PC-3 (cell line): ENCODE data around the gene SMIM10.

Experiments
- CTCF ChIP-seq: fragments of 300-600 bp; sonication (generic); conservative IDR thresholded peaks from 2 replicates; pipeline ENCODE4 v1.5.1; 2017; ENCODE audit warnings: antibody characterized with exemption, low read depth, mild to moderate bottlenecking, low read length
- EZH2 ChIP-seq: fragments of 300-600 bp; sonication (generic); IDR thresholded peaks from one replicate; pipeline ENCODE4 v1.6.1; 2017; ENCODE audit warnings: antibody characterized with exemption, mild to moderate bottlenecking, low read length; ENCODE audit not compliant: unreplicated experiment

GRCh38 chrX:134990801-134991481 lies at the start of gene SMIM10:
- TF ChIP-seq EZH2 (no peak), CTCF (no peak)
